Endothelial cell of umbilical vein (primary cell): ENCODE results near the gene FAM229A. TPM values are rescaled to one million over a fixed set of nuclear protein-coding genes. Genes with fewer than 3 reads are reported as not detected.

Experiments
- BruUV-seq: library from RNA; stranded (reverse); fragments of 400-500 nt; replicated peaks from 2 replicates; lab custom pipeline; 2021; lab: Mats Ljungman, UMichigan
- CTCF ChIA-PET: fragments of 300-600, 350-600 bp; sonication (Branson Sonifier 250); formaldehyde crosslinking; loops from one replicate; lab custom pipeline; 2021; ENCODE audit warnings: antibody characterized with exemption, inconsistent platforms; lab: Charles Lee
- POLR2A ChIA-PET: fragments of 300-600, 350-600 bp; sonication (Branson Sonifier 250); formaldehyde crosslinking; loops from one replicate; lab custom pipeline; 2021; ENCODE audit warnings: antibody characterized with exemption, inconsistent platforms; lab: Charles Lee
- DNase-seq: peaks from one replicate; pipeline ENCODE4 v3.0.0-alpha.2; 2011; ENCODE audit warnings: low read depth, low spot score
- FAIRE-seq: peaks from 2 replicates; lab custom pipeline; 2011; peaks lifted over from hg19 to GRCh38; lab: Jason Lieb, UNC
- H2AFZ ChIP-seq: 2 replicates; pipeline ENCODE4 v1.6.0; 2012; ENCODE audit warnings: low read depth, low read length, control low read depth, inconsistent platforms
- H3K27ac ChIP-seq: 2 replicates; pipeline ENCODE4 v1.5.1; 2011; ENCODE audit warnings: low read depth, mild to moderate bottlenecking, control low read depth, low read length, moderate library complexity; ENCODE audit not compliant: insufficient read depth
- H3K27me3 ChIP-seq, 2 experiments: 2 replicates each; pipeline versions ENCODE4 v1.6.0 to v1.6.1; 2011; ENCODE audit warnings: low read length in 2 of 2, mixed read lengths in 1 of 2; ENCODE audit not compliant: control insufficient read depth in 2 of 2, insufficient read depth in 2 of 2
- H3K36me3 ChIP-seq, 2 experiments: 2 replicates in 1 of 2; 3 replicates in 1 of 2; pipeline ENCODE4 v1.5.1; 2011; ENCODE audit warnings: low read length in 2 of 2, mild to moderate bottlenecking in 1 of 2, moderate library complexity in 1 of 2; ENCODE audit not compliant: control insufficient read depth in 2 of 2, insufficient read depth in 2 of 2; ENCODE audit errors: extremely low read depth in 1 of 2
- H3K4me1 ChIP-seq: 3 replicates; pipeline ENCODE4 v1.5.1; 2011; ENCODE audit warnings: mild to moderate bottlenecking, low read length; ENCODE audit not compliant: control insufficient read depth, insufficient read depth; ENCODE audit errors: extremely low read depth
- H3K4me2 ChIP-seq: 2 replicates; pipeline ENCODE4 v1.6.1; 2011; ENCODE audit warnings: low read length, control low read depth, mixed read lengths; ENCODE audit not compliant: insufficient read depth
- H3K4me3 ChIP-seq, 3 experiments: fragments of 200-600 bp in 1 of 3; sonication (generic), shearing (Covaris generic) in 1 of 3; replicated peaks in 1 of 3; 2 replicates each; pipeline ENCODE4 v1.5.1; 2011 to 2016; ENCODE audit warnings: control low read depth in 3 of 3, low read length in 3 of 3, mild to moderate bottlenecking in 2 of 3, inconsistent platforms in 1 of 3, low read depth in 1 of 3, moderate library complexity in 1 of 3; ENCODE audit not compliant: insufficient read depth in 1 of 3
- H3K79me2 ChIP-seq: 2 replicates; pipeline ENCODE4 v1.6.0; 2012; ENCODE audit warnings: low read length, inconsistent platforms; ENCODE audit not compliant: control insufficient read depth, insufficient read depth
- H3K9ac ChIP-seq: replicated peaks from 2 replicates; pipeline ENCODE3; 2011; ENCODE audit warnings: low read length, control low read depth; ENCODE audit not compliant: insufficient read depth; ENCODE audit errors: extremely low read depth
- H3K9me1 ChIP-seq: replicated peaks from 3 replicates; pipeline ENCODE4 v1.6.0; 2011; ENCODE audit warnings: mild to moderate bottlenecking, low read length; ENCODE audit not compliant: control insufficient read depth, insufficient read depth; ENCODE audit errors: extremely low read depth
- H3K9me3 ChIP-seq: replicated peaks from 2 replicates; pipeline ENCODE4 v1.5.1; 2012; ENCODE audit warnings: low read length, inconsistent platforms; ENCODE audit not compliant: control insufficient read depth, insufficient read depth
- H4K20me1 ChIP-seq: replicated peaks from 2 replicates; pipeline ENCODE3; 2011; ENCODE audit warnings: mild to moderate bottlenecking, low read length; ENCODE audit not compliant: control insufficient read depth, insufficient read depth; ENCODE audit errors: extremely low read depth
- CTCF ChIP-seq, 2 donors: IDR thresholded peaks; 1 replicate in 1 of 2; 2 replicates in 1 of 2; pipeline ENCODE4 v1.5.1; 2011; ENCODE audit warnings: low read length in 2 of 2, mild to moderate bottlenecking in 2 of 2, moderate library complexity in 2 of 2, control low read depth in 1 of 2, inconsistent platforms in 1 of 2, low read depth in 1 of 2; ENCODE audit not compliant: insufficient read depth in 1 of 2; ENCODE audit errors: extremely low read depth in 1 of 2
- EZH2 ChIP-seq: IDR thresholded peaks from 2 replicates; pipeline ENCODE4 v1.6.1; 2012; ENCODE audit warnings: borderline replicate concordance, low read depth, mild to moderate bottlenecking, moderate library complexity, low read length, inconsistent platforms; ENCODE audit not compliant: severe bottlenecking
- FOS ChIP-seq: IDR thresholded peaks from 2 replicates; pipeline ENCODE4 v1.6.1; 2011; ENCODE audit warnings: mild to moderate bottlenecking, low read length, moderate library complexity, borderline replicate concordance; ENCODE audit not compliant: insufficient read depth
- GATA2 ChIP-seq: IDR thresholded peaks from 2 replicates; pipeline ENCODE4 v1.7.0; 2011; ENCODE audit warnings: low read depth, mild to moderate bottlenecking, moderate library complexity, mixed read lengths, low read length; ENCODE audit not compliant: insufficient read length, insufficient read depth
- JUN ChIP-seq: IDR thresholded peaks from 2 replicates; pipeline ENCODE4 v1.6.1; 2011; ENCODE audit warnings: borderline replicate concordance, low read depth; ENCODE audit not compliant: insufficient read length, insufficient read depth
- MAX ChIP-seq: IDR thresholded peaks from 2 replicates; pipeline ENCODE4 v1.6.1; 2011; ENCODE audit not compliant: insufficient read depth, insufficient read length
- MYC ChIP-seq: IDR thresholded peaks from one replicate; pipeline ENCODE4 v1.6.1; 2011; ENCODE audit warnings: mild to moderate bottlenecking, low read depth, low read length
- POLR2A ChIP-seq: IDR thresholded peaks from 2 replicates; pipeline ENCODE4 v1.6.1; 2012; ENCODE audit warnings: low read depth, mild to moderate bottlenecking, control low read depth, low read length
- POLR2AphosphoS5 ChIP-seq: IDR thresholded peaks from 2 replicates; pipeline ENCODE4 v1.6.1; 2012; ENCODE audit warnings: low read depth, mild to moderate bottlenecking, control low read depth, low read length, moderate library complexity; ENCODE audit not compliant: insufficient read depth
- dilution Hi-C: fragments of 300-500 bp; cut with MboI; formaldehyde crosslinking; loops from one replicate; pipeline ENCODE4 v1.15.0; 2019; ENCODE audit warnings: low sequenced_read_pairs; ENCODE audit not compliant: extremely low pct_ligation_motif_present
- intact Hi-C: fragments of 100-400 bp; cut with micrococcal nuclease; formaldehyde crosslinking; loops from one replicate; pipeline ENCODE4 v1.10.0; 2022
- polyA plus RNA-seq, 4 experiments: library from polyadenylated mRNA; depleted of rRNA in 3 of 4; stranded (reverse) in 3 of 4; unstranded in 1 of 4; fragments of >200 nt; gene quantifications; 2 replicates each; pipeline versions ENCODE4 v1.2.1 to v1.2.3, GENCODE V29; 2011 to 2012; ENCODE audit warnings: missing spikeins in 1 of 4
- total RNA-seq: library from RNA; stranded (reverse); gene quantifications from 2 replicates; pipeline ENCODE4 v1.2.3, GENCODE V29; 2021

Gene FAM229A
- total and polyA plus RNA-seq, 2 donors (not counting 3 experiments of a cell fraction or from before 2014, with no cell fraction given) = 8.9 to 11.6 TPM

- intact Hi-C loops = no loop called here
- H3K9me3 ChIP-seq = no peaks in the 10 kb centered on the region
- DNase-seq (no peak), FAIRE-seq (no peak)
- H3K9me1 ChIP-seq = no peaks in the 10 kb centered on the region
- POLR2A ChIA-PET = no interaction called here
- H3K27ac ChIP-seq = no peak overlapping the region
- H3K9ac ChIP-seq = no peak overlapping the region
- no peaks in the 10 kb centered on the region for H3K4me1 ChIP-seq
- H3K4me3 ChIP-seq = no peak overlapping the region
- CTCF ChIA-PET = interaction anchor here (1.0 kb wide), 1 partner anchor 164 kb away, joined by 4 read pairs; no protein-coding TSS in a partner anchor
- no TSS peak for BruUV-seq
- no peaks in the 10 kb centered on the region for H3K79me2 ChIP-seq
- H4K20me1 ChIP-seq = no peaks in the 10 kb centered on the region
- no peaks in the 10 kb centered on the region for H3K27me3 ChIP-seq
- no peak overlapping the region for H3K4me2 ChIP-seq
- H3K36me3 ChIP-seq = peaks cover 28 to 52% of the 10 kb centered on the region in 2 experiments
- dilution Hi-C loops = no loop called here
- TF ChIP-seq POLR2AphosphoS5 (no peak), FOS (no peak)
- H2AFZ ChIP-seq = no peak overlapping the region
These were observed 17.8 kb upstream of the FAM229A start for GRCh38 chr1:32380057-32380456.

GRCh38 chr1:32377541-32378220 lies 15.4 kb upstream of the FAM229A start:
- Histone ChIP-seq H3K9me3 (no peaks in the 10 kb centered on the region), H2AFZ (no peak overlapping the region), H4K20me1 (no peaks in the 10 kb centered on the region), H3K79me2 (no peaks in the 10 kb centered on the region), H3K36me3 (peaks cover 26 to 57% of the 10 kb centered on the region in 2 experiments), H3K9ac (no peak overlapping the region), H3K9me1 (no peaks in the 10 kb centered on the region), H3K4me2 (no peak overlapping the region), H3K27ac (no peak overlapping the region), H3K4me3 (no peak overlapping the region), H3K4me1 (no peaks in the 10 kb centered on the region), H3K27me3 (no peaks in the 10 kb centered on the region)
- DNase-seq (no peak), FAIRE-seq (no peak)
- TF ChIP-seq MYC (no peak), FOS (no peak), CTCF (IDR thresholded peaks at IDR 0.05; ENCODE audit: extremely low read depth in 1 of 2, insufficient read depth in 1 of 2, low read depth in 1 of 2, low read length in 2 of 2) (no peak), POLR2AphosphoS5 (no peak), GATA2 (no peak), MAX (no peak), JUN (no peak), POLR2A (no peak), EZH2 (no peak)
- ChIA-PET CTCF (interaction anchor here (1.6 to 2.1 kb wide), 2 partner anchors 24 to 162 kb away, joined by 8 read pairs; no protein-coding TSS in a partner anchor), POLR2A (interaction anchor here (1.1 kb wide), 1 partner anchor 42 kb away, joined by 4 read pairs; the partner anchor contains the start of gene MARCKSL1)
- BruUV-seq = no TSS peak
- intact Hi-C loops = no loop called here
- dilution Hi-C loops = no loop called here
